Measurements from ENCODE around the gene CEACAM16.

Gene CEACAM16

GRCh38 chr19:44747739-44748425, 48.9 kb downstream of the CEACAM16 start:
- DNase-seq, result peak; percentile 25

DNA sequence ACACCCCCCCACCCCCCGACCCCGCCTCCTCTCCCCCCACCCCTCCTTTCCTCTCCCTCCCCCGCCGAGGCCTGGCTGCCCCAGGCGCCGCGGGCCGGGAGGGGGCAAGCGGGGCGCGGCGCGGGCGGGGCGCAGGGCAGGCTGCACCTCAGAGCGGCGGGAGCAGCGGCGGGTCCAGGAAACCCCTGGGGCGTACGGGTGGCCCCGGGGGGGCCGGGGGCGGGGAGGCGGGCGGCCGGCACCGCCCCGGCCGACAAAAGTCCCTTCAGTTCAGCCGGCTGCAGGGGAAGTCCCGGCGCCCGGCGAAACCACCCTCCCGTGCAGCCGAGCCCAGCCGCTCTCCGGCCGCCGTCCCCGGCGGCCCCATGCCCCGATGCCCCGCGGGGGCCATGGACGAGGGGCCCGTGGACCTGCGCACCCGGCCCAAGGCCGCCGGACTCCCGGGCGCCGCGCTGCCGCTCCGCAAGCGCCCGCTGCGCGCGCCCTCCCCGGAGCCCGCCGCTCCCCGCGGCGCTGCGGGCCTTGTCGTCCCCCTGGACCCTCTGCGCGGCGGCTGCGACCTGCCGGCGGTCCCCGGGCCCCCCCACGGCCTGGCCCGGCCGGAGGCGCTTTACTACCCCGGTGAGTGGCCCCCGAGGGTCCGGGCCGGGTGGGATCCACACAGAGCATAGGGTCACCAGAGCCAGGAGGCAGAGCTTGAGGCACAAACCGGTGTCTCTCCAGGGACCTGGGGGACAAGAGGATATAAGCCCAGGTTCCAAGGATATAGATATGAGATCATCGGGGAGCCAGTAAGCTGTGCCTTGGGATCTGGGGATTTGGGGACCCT, 49.7 kb downstream of the CEACAM16 start, which contains the start of gene BCL3:
Gene BCL3 (plus strand): TSS at position 283 of the 829 bp plus-strand sequence. CDS start 83 bp downstream, at position 366.
- peak; percentile 73 for DNase-seq

DNA sequence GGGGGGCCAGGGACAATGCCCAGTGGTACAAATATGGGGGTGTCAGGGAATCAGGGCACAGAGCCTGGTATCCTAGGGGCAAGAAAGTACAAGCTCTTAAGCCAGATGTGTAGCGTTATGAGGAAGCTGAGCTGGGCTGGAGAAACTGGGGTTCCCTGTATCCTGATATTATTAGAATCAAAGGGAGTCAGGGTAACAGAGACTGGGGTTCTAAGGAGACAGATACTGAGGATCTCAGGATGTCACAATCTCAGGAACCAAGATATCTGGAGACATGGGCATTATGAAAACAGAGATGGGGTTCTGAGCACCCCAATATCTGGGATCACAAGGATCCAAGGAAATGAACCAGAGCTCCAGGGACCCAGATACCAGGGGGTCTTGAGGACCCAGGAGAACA, 50.3 kb downstream of the CEACAM16 start:
- DNase-seq, result no peak

DNA sequence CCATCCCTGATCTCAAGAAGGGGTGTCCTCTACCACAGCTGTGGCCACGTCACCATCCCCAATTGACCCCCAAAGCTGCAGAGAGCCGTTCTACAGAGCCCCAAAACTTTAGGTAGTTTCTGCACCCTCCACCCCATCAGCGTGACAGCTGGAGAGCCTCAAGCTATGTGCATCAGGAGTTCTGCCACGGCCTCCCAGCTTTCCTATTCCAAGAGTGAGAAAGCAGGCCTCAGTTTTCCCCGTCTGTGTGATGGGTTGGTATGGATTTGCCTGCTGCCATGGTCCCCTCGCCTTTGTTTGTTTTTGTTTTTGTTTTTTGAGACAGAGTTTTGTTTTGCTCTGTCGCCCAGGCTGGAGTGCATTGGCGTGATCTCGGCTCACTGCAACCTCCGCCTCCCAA, 51.0 kb downstream of the CEACAM16 start:
- no peak for DNase-seq

GRCh38 chr19:44752123-44752815, 53.3 kb downstream of the CEACAM16 start:
- no peak for DNase-seq

GRCh38 chr19:44752816-44753625, 54.1 kb downstream of the CEACAM16 start:
- peak; percentile 93 for DNase-seq

DNA sequence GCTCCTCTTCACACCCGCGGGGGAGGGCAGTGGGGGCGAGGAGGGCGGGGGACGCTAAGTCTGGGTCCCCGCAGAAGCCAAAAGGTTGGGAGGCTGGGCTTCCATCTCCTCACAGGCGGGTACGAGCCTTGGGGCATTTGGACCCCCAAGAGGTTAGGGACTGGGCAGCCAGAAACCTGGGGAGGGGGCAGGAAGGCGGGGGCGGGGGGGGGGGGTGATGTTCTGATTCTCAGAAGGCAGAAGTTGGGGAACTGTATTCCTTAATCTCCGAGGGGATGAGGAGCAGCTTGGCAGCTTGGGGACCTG, 54.6 kb downstream of the CEACAM16 start:
- DNase-seq, result no peak

DNA sequence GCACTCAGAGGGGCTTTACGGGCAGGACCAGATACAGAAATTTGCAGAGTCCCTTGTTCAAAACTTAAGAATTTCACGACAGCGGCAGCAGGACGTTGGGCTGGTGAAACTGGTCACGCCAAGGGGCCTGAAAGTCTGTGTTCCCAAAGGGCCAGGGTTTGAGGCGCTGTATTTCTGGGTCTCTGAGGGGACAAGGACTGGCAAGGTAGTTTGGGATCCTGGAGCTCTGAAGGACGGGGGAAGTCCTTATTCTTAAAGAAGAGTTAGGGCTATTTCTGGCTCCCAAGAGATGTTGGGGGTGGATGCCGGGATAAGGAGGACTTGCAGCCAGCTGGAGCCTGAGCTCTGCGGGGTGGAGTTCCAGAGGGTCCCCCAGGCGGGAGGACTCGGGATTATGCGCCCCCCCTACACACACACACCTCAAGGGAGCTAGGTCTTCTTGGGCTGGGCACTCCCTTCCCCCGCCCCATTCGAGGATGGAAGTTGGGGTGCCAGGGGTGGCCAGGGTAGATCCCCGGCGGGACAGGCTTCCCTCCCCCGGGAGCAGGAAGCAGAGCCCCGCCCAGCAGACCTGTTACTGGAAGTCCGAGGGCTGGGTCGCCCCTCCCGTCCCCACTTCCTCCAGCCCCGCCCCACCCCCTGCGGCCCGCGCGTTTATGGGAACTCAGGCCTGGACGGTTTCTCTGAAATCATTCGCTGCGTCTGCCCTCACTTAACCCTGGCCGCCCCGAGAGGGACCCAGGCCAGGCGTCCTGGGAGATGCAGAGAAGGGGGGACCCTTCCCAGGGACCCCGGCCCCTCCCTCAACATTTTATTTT, 55.2 kb downstream of the CEACAM16 start:
- peak; percentile 71 for DNase-seq

DNA sequence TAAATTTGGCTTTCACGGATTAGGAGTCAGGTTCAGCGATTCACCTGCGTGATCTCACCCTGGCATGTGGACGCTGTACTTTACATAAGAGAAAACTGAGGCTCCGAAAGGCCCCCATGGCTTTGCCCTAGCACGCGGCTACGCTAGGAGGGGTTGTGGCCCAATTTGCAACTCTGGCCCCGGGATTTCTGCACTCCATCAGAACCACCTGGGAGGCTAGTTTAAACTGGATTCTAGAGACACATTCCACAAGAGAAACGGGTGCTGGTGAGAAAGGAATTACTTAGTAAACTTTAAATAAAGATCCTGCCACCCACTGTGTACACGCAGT, 55.8 kb downstream of the CEACAM16 start:
- DNase-seq, result no peak

GRCh38 chr19:44755219-44755618, 56.3 kb downstream of the CEACAM16 start:
- no peak for DNase-seq

DNA sequence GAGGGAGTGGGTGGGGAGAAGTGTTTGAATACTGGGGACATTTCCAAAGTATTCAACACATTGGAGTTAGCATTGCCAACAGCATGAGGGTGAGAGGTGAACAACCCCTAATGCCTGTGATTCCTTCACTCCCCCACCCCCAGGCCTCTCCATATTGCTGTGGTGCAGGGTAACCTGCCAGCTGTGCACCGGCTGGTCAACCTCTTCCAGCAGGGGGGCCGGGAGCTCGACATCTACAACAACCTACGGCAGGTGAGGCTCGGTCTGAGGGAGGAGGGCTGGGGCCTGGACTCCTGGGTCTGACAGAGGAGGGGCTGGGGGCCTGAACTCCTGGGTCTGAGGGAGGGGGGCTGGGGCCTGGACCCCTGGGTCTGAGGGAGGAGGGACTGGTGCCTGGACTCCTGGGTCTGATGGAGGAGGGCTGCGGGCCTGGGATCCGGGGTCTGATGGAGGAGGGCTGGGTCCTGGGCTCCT, 57.2 kb downstream of the CEACAM16 start:
- no peak for DNase-seq

DNA sequence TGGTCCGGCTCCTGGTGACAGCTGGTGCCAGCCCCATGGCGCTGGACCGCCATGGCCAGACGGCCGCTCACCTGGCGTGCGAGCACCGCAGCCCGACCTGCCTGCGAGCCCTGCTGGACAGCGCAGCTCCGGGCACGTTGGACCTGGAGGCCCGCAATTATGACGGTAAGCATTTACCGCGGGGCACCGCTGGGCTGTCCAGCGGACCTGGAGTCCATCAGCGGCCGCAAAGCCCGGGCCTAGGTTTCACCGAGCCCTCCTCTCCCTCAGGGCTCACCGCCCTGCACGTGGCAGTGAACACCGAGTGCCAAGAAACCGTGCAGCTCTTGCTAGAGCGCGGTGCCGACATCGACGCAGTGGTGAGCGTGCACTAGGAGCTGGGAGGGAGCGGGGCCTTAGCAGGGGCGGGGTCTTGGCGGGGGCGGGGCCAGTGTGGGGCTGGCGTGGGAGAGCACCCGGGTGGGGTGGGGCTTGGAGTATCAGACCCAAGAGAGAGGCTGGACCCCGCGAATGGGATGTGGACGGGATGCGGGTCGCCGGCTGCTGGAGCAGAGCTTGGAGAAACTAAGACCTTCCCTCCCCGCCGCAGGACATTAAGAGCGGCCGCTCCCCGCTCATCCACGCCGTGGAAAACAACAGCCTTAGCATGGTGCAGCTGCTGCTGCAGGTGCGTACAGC, 58.2 kb downstream of the CEACAM16 start:
- no peak for DNase-seq

DNA sequence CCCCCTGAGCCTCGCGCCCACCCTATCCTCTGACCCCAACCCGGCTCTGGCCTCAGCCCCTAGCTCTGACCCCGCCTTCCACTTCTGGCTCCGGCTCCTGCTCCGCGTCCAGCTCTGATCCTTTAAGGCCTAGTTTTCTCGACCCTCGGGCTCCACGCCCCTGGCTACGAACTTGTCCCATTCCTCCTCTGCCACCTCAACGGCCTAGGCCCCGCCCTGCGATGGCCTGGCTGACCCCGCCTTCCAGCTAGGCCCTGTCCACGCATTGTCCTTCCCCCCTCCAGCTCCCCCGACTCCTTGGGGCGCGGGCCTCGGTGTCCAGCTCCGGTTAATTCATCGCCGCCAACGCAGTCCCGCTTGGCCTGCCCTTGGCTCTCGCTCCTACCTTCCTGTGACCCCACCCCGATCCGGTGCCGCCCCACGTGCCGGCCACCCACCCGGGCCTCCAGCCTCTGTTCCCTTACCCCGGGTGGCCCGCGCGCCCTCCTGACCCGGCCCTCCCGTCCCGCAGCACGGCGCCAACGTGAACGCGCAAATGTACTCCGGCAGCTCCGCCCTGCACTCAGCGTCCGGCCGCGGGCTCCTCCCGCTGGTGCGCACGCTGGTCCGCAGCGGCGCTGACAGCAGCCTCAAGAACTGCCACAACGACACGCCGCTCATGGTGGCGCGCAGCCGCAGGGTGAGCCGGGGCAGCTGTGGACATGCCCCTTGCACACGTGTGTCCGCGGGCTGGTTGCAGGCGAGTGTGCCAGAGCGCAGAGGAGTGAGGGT, 59.0 kb downstream of the CEACAM16 start:
- DNase-seq, result no peak

DNA sequence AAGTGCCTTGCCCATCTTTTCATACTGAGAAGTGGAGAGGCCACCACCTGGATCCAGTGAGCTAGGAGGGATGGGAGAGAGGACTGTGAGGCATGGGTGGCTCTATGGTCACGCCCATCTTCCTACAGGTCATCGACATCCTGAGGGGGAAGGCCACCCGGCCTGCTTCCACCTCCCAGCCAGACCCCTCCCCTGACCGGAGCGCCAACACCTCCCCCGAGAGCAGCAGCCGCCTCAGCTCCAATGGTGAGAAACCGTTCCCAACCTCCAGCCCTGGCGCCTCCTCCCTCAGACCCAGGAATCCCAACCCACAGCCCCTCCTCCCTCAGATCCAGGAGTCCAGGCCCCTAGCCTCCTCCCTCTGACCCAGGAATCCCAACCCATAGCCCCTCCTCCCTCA, 59.6 kb downstream of the CEACAM16 start:
- DNase-seq, result no peak

GRCh38 chr19:44759083-44759804, 60.3 kb downstream of the CEACAM16 start:
- no peak for DNase-seq

Data from activated CD8-positive, alpha-beta memory T cell treated with anti-CD3 and anti-CD28 coated beads, Interleukin-2, amount 50 U/mL, for 4 hours (primary cell).